ENCODE results near the gene PABPN1. TPM values are rescaled to one million over a fixed set of nuclear protein-coding genes. Genes with fewer than 3 reads are reported as not detected.
A peak's percentile ranks its signal among the peaks of the same experiment; 100 is the strongest.

Gene PABPN1
- total and polyA plus RNA-seq, 7 donors = 65.2 to 104 (median 82.5) TPM

GRCh38 chr14:23359722-23360447, 38.6 kb downstream of the PABPN1 start:
- Histone ChIP-seq H3K4me3 (no peak overlapping the region), H3K27ac (no peak overlapping the region), H3K9me3 (no peaks in the 10 kb centered on the region), H3K27me3 (ENCODE audit: insufficient read depth in 3 of 3, low read length in 2 of 3) (peaks cover 0 to 22% (median 6%) of the 10 kb centered on the region in 3 donors), H3K4me1 (no peaks in the 10 kb centered on the region), H3K36me3 (ENCODE audit: insufficient read depth in 1 of 2, low read depth in 1 of 2) (no peaks in the 10 kb centered on the region)
- TF ChIP-seq CTCF (IDR thresholded peaks at IDR 0.05) = no peak
- no peak for ATAC-seq
- 85 to 89% (median 86%) methylated on average over 22 of the region's 22 CpGs for WGBS, 3 donors
- no peak for DNase-seq
- intact Hi-C loops (cut with DNase I) = no loop called here

- Histone ChIP-seq H3K9me3 (no peaks in the 10 kb centered on the region), H3K27ac (no peak overlapping the region), H3K4me1 (no peaks in the 10 kb centered on the region), H3K4me3 (no peak overlapping the region), H3K27me3 (ENCODE audit: insufficient read depth in 3 of 3, low read length in 2 of 3) (peaks cover 0 to 22% (median 6%) of the 10 kb centered on the region in 3 donors), H3K36me3 (ENCODE audit: insufficient read depth in 1 of 2, low read depth in 1 of 2) (no peaks in the 10 kb centered on the region)
- no peak for TF ChIP-seq CTCF (IDR thresholded peaks at IDR 0.05)
- WGBS, 3 donors = 61 to 83% (median 64%) methylated on average over 11 of the region's 11 CpGs
- DNase-seq (no peak), ATAC-seq (peak in 1 of 4 donors; percentile 21)
- intact Hi-C loops (cut with DNase I) = no loop called here
Observed at GRCh38 chr14:23360496-23360895, 39.2 kb downstream of the PABPN1 start.

- Histone ChIP-seq H3K4me1 (no peaks in the 10 kb centered on the region), H3K27ac (no peak overlapping the region), H3K36me3 (ENCODE audit: insufficient read depth in 1 of 2, low read depth in 1 of 2) (no peaks in the 10 kb centered on the region), H3K27me3 (ENCODE audit: insufficient read depth in 3 of 3, low read length in 2 of 3) (peaks cover 0 to 27% (median 7%) of the 10 kb centered on the region in 3 donors), H3K4me3 (no peak overlapping the region), H3K9me3 (no peaks in the 10 kb centered on the region)
- no peak for DNase-seq
- ATAC-seq = no peak
- intact Hi-C loops (cut with DNase I) = no loop called here
- TF ChIP-seq CTCF (IDR thresholded peaks at IDR 0.05) = no peak
Observed at GRCh38 chr14:23361320-23361719, 40.1 kb downstream of the PABPN1 start.

DNA sequence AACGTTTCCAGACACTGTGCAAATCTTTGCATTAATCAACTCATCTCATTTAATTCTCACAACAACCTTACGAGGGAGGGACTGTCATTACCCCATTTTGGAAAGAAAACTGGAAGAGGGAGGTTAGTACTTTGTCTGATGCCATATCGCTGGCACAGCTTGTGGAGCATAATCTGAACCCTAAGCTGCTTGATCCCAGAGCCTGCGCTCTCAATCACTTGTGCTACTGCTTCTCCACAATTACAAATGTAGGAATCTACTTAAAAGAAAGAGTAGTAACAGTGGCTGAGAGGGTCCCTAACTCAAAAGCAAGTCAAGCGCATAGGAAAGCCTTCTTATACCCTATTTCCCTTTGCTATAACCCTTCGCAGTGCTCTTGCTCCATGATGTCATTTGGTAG, 40.5 kb downstream of the PABPN1 start:
- Histone ChIP-seq H3K4me3 (no peak overlapping the region), H3K27me3 (ENCODE audit: insufficient read depth in 3 of 3, low read length in 2 of 3) (peaks cover 0 to 31% (median 7%) of the 10 kb centered on the region in 3 donors), H3K36me3 (ENCODE audit: insufficient read depth in 1 of 2, low read depth in 1 of 2) (no peaks in the 10 kb centered on the region), H3K9me3 (no peaks in the 10 kb centered on the region), H3K4me1 (no peaks in the 10 kb centered on the region), H3K27ac (no peak overlapping the region)
- intact Hi-C loops (cut with DNase I) = no loop called here
- TF ChIP-seq CTCF (IDR thresholded peaks at IDR 0.05) = no peak
- 78 to 88% (median 78%) methylated on average over 6 of the region's 6 CpGs for WGBS, 3 donors
- no peak for DNase-seq
- no peak for ATAC-seq

- Histone ChIP-seq H3K9me3 (no peaks in the 10 kb centered on the region), H3K27ac (no peak overlapping the region), H3K4me1 (no peaks in the 10 kb centered on the region), H3K4me3 (no peak overlapping the region), H3K36me3 (ENCODE audit: insufficient read depth in 1 of 2, low read depth in 1 of 2) (no peaks in the 10 kb centered on the region), H3K27me3 (ENCODE audit: insufficient read depth in 3 of 3, low read length in 2 of 3) (peaks cover 0 to 33% (median 7%) of the 10 kb centered on the region in 3 donors)
- intact Hi-C loops (cut with DNase I) = no loop called here
- DNase-seq (no peak), ATAC-seq (no peak)
- TF ChIP-seq CTCF (IDR thresholded peaks at IDR 0.05) = no peak
- WGBS, 3 donors = 54 to 75% (median 56%) methylated on average over 3 of the region's 3 CpGs
Observed at GRCh38 chr14:23362200-23362599, 40.9 kb downstream of the PABPN1 start.
